OCI-LY3 (cell line): Measurements from ENCODE around the gene MPC1.

Experiments used
- CTCF ChIP-seq: fragments of 200-600, 300-600 bp; sonication (generic); IDR thresholded peaks from 2 replicates; pipeline ENCODE4 v1.5.1; 2014; ENCODE audit warnings: antibody characterized with exemption, low read length, low read depth
- EZH2phosphoT487 ChIP-seq: fragments of 200-600 bp; shearing (Covaris generic); IDR thresholded peaks from 2 replicates; pipeline ENCODE4 v1.6.1; 2018; ENCODE audit warnings: antibody characterized with exemption, mixed run types, low read depth

GRCh38 chr6:166338854-166339253 is 43.9 kb downstream of the MPC1 start:
- TF ChIP-seq EZH2phosphoT487 = no peak
- TF ChIP-seq CTCF = no peak
